ENCODE results near the gene CD99.

DNA sequence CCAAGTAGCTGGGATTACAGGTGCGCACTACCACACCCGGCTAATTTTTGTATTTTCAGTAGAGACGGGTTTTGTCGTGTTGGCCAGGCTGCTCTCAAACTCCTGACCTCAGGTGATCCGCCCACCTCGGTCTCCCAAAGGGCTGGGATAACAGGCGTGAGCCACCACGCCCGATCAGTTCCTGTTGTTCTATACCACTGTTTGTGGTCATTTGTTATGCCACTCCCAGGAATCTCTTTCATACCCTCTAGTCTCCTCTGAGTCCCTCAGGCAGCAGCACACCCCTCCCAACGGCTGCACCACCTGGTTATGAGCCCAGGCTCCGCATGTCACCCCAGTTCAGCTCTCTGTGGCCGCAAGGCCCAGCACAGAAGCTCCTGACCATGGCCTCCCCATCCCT, 17.5 kb upstream of the CD99 start:
- TF ChIP-seq, protein P1, sequence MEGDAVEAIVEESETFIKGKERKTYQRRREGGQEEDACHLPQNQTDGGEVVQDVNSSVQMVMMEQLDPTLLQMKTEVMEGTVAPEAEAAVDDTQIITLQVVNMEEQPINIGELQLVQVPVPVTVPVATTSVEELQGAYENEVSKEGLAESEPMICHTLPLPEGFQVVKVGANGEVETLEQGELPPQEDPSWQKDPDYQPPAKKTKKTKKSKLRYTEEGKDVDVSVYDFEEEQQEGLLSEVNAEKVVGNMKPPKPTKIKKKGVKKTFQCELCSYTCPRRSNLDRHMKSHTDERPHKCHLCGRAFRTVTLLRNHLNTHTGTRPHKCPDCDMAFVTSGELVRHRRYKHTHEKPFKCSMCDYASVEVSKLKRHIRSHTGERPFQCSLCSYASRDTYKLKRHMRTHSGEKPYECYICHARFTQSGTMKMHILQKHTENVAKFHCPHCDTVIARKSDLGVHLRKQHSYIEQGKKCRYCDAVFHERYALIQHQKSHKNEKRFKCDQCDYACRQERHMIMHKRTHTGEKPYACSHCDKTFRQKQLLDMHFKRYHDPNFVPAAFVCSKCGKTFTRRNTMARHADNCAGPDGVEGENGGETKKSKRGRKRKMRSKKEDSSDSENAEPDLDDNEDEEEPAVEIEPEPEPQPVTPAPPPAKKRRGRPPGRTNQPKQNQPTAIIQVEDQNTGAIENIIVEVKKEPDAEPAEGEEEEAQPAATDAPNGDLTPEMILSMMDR (conservative IDR thresholded peaks at IDR 0.05; ENCODE audit: low read depth in 2 of 2) = no peak
- no peak for TF ChIP-seq POLR2AphosphoS5 (IDR thresholded peaks at IDR 0.05; ENCODE audit: low read depth)
- no peak for TF ChIP-seq EZH2phosphoT487 (IDR thresholded peaks at IDR 0.05; ENCODE audit: unreplicated experiment)
- no peak for TF ChIP-seq ETS1 (IDR thresholded peaks at IDR 0.05)
- no peak for TF ChIP-seq ZNF114 (CRISPR knock-in tag; IDR thresholded peaks at IDR 0.05)
- TF ChIP-seq JUNB (IDR thresholded peaks at IDR 0.05; ENCODE audit: unreplicated experiment) = no peak
- no peak for TF ChIP-seq REST (IDR thresholded peaks at IDR 0.05; ENCODE audit: unreplicated experiment)
- TF ChIP-seq EZH2 (IDR thresholded peaks at IDR 0.05; ENCODE audit: low read depth, unreplicated experiment) = no peak
